ENCODE results near the gene TSNAX.
"Not testable (repeated sequence)": the region's sequence is repeated elsewhere in the genome, so short reads cannot be mapped to it uniquely, and the experiment has no call there.

Gene TSNAX, protein sequence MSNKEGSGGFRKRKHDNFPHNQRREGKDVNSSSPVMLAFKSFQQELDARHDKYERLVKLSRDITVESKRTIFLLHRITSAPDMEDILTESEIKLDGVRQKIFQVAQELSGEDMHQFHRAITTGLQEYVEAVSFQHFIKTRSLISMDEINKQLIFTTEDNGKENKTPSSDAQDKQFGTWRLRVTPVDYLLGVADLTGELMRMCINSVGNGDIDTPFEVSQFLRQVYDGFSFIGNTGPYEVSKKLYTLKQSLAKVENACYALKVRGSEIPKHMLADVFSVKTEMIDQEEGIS

DNA sequence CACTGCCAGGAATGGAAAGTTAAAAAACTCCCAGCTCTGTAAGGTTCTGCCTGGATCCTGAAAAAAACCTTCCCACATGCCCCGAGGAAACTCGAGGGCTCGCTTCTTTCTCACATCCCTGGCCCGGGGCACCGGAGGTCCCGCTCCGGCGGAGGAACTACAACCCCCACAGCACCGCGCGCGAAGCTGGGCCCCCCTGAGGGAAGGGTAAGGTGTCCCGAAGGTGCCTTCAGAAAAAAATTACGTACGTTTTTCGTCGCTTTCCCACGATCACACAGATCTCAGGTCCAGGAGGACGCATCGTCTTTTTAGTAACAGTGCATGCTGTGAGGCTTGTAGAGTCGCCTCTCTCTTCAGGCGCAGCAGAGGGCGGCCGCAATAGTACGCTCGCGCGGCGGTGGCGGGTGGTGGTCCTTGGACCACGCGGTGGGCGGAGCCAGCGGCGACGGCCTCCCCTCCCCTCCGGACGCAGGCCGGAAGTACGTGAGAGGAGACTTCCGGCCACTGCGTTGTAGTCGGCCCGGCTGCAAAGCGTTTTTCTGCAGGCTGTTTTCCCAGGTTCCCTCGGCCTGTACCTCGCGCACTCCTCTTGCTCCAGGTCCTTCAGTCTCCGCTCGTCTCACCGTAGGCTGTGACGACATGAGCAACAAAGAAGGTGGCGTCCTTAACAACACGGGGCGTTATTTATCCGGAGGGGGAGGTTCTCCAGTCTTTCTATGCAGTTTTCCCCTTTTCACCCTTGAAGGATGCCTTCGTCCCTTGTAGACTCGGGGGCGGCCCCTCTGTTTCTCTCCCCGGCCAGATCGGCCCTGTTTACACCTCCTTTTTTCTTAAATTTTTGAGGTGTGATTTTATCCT, at the start of gene TSNAX:
TSS of gene TSNAX (plus strand) at position 498 of the 858 bp plus-strand sequence. CDS start at position 640, 142 bp downstream.
- peak; percentile 91 for DNase-seq (ENCODE audit: low spot score)

DNA sequence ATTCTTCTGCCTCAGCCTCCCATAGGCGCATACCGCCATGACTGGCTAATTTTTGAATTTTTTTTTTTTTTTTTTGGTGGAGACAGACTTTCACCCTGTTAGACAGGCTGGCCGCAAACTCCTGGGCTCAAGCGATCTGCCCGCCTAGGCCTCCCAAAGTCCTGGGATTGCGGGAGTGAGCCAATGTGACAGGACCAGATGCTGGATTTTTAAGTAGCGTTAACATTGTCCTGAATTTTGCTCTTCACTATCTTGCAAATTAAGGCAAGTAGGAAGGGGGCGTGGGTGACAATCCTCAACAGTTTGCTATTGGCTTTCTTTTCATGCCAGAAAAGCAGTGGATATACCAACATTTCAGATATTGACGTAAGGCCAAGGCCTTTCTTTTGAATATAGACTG, 49.7 kb upstream of the TSNAX start:
- no peak for DNase-seq (ENCODE audit: low spot score)

DNA sequence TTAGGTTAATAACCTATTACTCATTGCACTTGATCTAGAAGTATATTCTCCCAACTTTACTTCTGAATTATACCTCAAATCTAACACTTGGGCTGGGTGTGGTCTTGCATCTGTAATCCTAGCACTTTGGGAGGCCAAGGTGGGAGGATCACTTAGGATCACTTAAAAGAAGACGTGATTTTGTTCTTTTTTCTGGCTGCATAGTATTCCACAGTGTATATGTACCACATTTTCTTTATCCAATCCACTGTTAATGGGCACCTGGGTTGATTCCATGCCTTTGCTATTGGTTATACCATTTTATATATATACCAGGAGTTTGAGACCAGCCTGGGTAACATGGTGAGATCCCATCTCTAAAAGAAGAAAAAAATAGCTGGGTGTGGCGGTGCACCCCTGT, 48.5 kb upstream of the TSNAX start:
- DNase-seq (ENCODE audit: low spot score) = no peak

DNA sequence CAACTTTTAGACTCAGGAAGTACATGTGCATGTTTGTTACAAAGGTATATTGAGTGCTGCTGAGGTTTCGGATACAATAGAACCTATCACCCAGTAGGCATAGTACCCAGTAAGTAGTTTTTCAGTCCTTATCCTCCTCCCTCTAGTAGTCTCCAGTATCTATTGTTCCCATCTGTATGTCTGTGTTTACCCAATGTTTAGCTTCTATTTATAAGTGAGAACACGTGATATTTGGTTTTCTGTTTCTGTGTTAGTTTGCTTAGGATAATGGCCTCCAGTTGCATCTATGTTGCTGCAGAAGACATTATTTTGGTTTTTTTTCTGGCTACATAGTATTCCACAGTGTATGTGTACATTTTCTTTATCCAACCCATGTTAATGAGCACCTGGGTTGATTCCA, 47.2 kb upstream of the TSNAX start:
- no peak for DNase-seq (ENCODE audit: low spot score)

DNA sequence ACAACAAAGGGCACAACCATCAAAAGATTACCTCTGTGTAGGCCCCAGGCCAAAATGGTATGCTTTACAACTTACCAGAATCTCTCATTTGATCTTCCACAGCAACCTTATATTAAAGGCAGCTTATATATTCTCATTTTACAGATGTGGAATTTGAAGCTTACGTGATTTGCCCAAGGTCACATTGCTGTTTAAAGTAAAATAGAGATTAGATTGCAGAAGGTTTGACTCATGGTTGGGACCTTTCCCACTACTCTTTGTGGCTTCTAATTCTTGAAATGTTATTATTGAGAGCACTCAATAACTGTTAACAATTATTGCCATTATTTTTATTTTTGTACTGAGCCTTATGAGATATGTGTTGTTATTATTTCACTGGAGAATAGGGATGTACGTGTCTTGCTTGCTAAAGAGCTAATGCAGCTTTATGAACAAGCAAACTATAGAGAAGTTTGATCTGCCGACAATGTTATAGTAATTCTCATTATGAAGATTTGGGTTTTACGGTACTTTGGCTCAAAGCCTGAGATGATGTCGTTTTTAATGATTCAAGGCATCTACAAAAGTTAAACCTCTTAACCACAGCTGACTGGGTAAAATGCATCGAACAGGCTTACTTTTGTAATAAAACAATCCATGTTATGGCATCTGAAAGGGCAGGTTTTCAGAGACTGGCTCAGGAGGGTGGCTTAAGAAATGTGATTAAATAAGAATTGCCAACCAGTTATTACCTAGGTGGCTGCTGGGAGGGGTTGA, 43.3 kb upstream of the TSNAX start:
- no peak for DNase-seq (ENCODE audit: low spot score)

DNA sequence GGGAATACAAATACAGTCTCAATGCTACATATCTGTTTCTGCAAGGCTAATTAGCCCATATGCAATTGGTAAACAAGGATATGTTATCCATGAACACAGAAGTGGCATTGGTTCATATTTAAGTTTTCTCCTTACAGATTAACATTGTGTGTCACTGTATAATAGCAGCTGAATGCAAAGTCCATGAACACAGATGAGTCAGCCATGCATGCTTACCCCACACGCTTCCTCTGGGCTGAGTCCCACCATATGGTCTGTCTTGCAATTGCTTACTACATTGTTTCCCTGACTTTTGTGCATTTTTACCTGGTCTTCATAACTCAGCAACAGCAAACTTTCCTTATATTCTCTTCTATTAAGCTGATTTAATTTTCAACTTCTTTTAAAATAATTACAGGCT, 41.5 kb upstream of the TSNAX start:
- DNase-seq (ENCODE audit: low spot score) = peak; percentile 44

DNA sequence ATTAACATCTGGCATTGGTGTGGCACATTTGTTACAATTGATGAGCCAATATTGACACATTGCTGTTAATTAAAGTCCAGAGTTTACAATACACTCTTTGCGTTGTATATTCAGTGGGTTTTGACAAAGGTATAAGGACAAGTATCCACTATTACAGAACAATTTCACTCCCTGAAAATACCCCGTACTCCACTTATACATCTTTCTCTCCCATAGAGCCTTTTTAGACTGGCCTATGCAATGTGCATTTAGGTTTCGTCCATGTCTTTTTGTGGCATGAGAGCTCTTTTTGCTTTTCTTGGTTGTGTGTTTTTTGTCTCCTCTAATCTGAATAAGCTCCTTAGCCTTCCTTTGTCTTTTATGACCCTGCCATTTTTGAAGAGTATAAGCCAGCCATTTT, 40.6 kb upstream of the TSNAX start:
- DNase-seq (ENCODE audit: low spot score) = no peak

DNA sequence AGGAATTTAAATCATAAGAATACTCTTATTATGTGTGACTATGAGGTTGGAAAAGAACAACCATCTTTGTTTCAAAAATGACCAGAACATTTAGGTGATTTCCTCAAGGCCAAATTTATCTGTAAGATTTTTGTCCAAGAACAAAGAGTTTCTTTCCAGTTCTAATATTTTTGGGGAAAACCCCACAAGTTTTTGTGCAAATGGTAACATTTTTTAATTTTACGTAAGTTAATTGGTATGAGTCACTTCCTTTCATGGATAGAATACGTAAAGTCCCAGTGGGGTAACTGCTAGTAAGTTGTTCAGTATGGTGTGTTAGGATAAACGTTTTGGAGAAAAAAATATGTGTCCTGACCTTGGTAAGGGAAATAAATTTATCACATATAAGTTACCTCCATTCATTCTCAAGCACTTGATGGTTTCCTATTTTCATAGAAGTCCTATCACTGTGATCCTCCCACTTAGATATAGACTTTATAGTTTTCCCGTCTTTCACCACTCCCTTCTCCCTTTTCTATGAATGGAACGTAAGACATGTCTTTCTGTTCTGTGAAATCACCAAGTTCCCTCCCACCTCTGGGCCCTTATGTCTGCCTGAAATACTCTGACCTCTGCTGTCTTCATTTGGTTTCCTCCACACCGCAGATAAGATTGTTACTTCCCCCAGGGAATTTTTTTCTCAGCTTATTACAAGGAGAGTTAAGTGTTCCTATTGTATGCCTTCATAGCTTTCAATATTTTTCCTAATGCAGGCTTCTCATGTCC, 34.9 kb upstream of the TSNAX start:
- DNase-seq (ENCODE audit: low spot score) = no peak

DNA sequence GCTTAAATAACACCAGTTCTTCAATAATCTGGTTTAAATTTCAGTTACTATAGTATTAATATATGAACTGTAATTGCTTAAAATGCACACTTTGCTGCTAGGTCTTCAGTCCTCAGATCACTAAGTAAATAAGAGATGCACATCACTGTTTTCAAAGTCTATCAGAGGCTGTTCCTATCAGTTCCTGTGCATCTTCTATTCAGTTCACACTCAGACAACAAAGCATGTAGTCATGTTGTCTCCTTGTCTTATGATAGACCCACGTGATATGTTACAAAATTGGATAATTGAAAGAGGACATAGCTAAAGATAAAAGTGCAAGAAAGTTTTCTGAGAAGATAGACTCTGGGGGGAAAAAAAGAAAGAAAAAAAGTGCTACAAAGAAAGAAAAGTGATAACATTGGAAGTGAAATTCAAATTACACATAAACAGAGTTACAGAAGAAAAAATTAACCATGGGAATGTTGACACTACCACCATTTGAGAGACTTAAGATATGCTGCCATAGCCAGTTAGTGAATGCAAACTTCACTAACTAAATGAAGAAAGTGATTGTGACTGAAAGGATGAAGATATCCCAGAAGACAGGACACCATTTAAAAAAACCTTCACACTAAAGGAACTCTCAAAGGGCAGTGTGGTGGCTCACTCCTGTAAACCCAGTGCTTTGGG, 33.9 kb upstream of the TSNAX start:
- DNase-seq (ENCODE audit: low spot score) = no peak

DNA sequence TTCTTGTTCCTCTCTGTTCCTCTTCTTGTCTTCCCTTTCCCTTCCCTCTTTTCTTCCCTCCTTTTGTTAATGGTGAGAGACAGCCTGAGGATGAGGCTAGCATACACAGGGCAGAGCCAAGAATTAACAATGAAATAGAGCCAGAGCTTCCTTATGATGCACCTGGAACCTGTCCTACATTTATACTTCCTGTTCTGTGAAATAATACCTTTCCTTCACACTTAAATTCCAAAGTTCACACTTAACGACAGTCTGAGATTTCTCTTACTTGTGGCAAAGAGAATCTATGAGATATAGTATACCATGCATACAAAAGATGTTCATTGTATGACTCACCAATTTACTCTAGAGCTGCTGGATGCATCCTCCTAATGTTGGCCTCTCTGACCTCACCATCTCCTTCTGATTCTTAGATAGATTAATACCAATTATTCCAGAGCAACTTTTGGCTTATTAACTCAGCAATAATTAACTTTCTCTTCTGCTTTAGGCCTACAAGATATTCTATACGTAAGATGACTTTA, 30.8 kb upstream of the TSNAX start:
- no peak for DNase-seq (ENCODE audit: low spot score)

DNA sequence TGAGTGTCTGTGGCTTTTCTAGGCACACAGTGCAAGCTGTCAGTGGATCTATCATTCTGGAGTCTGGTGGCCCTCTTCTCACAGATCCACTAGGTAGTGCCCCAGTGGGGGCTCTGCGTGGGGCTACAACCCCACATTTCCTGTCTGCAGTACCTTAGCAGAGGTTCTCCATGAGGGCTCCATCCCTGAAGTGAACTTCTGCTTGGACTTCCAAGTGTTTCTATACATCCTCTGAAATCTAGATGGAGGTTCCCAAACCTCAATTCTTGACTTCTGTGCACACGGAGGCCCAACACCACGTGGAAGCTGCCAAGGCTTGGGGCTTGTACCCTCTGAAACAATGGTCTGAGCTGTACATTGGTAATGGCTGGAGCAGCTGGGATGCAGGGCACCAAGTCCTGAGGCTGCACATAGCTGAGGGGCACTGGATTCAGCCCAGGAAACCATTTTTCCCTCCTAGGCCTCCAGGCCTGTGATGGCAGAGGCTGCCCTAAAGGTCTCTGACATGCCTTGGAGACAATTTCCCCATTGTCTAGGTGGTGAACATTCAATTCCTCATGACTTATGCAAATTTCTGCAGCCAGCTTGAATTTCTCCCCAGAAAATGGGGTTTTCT, 29.2 kb upstream of the TSNAX start:
- DNase-seq (ENCODE audit: low spot score) = no peak

DNA sequence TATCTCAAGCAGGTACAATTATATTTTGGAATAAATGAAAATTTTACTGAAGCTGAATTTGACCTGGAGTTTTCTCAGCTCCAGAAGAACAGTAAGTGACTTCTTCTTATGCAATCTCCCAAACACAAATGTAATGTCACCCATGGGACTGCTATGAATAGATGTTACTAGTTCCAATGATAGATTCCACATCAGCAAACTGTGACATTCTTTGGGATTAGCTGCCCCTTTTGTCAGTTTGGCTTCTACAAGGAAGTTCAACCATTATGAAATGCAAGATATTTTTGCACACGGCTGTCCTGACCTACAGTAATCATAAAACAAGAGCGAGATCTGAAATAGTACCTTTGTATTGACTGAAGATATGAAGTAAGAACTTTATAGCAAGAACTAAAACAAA, 27.8 kb upstream of the TSNAX start:
- DNase-seq (ENCODE audit: low spot score) = no peak

DNA sequence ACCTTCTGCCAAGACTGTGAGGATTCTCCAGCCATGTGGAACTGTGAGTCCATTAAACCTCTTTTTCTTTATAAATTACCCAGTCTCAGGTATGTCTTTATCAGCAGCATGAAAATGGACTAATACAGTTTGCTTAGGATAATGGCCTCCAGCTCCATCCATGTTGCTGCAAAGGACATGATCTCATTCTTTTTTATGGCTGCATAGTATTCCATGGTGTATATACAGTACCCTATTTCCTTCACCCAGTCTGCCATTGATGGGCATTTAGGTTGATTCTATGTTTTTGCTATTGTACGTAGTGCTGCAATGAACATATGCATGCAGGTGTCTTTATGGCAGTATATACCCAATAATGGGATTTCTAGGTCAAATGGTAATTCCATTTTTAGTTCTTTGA, 25.3 kb upstream of the TSNAX start:
- DNase-seq (ENCODE audit: low spot score) = not testable (repeated sequence)

DNA sequence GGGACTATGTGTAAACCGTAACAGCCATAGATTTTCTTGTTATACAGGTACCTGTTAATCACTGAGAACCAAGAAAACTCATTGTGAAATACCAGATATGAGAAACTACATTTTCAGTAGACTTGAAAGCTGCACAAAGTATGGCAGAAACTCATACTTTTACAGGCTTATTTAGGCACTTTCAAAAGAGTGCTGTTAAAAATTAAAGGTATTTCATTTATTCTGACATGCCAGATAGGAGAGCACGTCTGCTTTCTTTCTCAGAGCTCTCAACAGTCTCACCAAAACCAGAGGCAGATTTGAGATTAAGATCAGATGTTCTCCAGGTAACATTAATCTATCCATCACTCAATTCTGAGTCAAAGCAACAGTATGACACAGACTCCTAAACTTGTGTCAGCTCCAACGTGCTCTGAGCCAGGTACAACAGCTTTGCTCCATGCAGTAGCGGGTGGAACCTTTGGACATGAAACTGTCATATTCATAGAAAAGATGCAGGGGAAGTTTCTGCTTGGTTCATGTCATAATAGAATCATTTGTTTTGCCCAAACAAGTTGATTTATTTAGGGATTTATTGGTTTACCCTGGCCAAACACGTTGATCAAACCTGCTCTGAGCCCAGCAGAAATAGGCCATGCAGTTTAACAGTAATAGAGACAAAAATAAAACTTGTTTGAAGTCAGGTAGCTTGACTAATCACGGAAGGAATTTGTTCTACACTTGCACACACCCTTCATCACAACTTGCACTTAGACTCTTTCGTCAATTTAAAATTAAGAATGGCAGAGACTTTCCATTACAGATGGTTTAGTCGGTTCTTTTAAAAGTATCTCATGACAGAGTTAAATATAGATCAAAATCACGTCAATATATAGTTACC, 20.8 kb upstream of the TSNAX start:
- no peak for DNase-seq (ENCODE audit: low spot score)

DNA sequence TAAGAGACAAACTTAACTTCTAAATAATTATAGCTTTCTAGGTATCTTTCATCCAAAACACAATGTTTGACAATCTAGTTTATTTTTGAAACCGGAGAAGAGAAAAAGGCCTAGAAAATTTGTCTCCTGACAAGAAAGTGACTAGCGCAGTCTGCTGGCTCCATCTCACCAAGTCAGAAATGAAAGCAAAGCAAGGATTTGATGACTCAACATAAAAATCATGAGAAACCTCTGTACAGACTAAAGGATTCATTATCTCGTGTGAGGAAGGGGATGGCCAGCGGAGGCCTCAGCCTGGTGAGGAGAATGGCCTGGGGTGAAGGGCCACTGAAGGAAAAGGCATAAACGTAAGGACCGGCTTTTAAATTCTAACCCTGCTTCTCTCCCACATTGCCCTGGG, 20.0 kb upstream of the TSNAX start:
- DNase-seq (ENCODE audit: low spot score) = no peak

DNA sequence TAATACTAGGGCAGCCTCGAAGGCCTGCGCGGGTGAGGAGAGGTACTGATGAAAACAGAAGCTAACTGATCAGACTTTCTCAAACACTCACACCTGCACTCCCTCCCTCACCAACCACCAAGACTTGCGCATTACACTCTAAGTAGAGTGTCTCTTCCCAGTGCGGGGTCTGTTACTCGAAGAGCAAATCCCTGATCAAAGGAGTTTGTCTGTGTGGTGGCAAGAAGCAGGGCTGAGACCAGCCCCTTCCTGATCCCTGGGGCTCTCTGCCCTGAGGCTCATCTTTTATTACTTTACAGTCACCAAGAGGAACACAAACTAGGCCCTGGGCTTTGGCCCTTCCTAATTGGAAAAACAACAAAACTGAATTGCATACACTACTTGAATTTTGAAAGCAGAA, 19.5 kb upstream of the TSNAX start:
- no peak for DNase-seq (ENCODE audit: low spot score)

DNA sequence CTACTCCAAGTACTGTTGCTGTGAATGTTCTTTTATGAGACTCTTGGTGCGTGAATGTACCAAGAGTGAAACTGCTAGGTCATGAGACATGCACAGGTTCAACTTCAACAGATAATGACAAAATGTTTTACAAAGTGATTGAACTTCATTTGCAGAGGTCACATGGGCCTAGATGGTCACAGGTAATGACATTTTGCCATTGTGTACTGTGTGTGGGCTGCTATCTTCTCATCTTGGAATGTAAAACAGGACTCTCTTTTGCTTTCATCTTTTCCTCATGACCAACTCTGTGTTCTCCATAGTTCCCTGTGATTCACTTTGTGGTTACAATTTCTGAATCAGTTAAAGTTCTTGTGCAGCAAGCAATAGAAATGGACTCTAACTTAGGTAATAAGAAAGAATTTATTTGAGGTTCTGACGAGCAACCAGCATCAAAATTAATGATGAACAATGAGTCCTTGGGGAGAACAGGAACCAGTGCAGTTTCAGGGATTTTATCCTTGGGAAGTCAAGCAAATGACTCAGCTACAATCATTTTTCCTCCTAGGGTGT, 16.2 kb upstream of the TSNAX start:
- peak; percentile 94 for DNase-seq (ENCODE audit: low spot score)

DNA sequence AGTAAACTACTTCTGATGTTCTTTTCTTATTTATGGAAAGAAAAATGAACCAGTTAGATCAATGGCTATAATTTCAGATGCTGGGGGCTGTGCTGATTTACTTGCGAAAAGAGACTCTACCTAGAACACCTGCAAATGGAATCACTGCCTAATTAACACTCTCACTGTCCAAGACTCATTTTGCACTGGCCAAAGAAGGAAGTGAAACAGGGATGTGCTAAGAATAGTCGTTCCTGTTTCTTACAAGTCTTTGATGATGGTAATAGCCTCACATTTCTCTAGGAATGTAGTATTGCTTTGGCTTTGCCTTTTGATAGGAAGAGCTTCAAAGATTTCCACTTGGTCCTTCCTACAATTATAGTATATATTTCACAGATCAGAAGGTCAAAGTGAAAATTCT, 12.7 kb upstream of the TSNAX start:
- no peak for DNase-seq (ENCODE audit: low spot score)

DNA sequence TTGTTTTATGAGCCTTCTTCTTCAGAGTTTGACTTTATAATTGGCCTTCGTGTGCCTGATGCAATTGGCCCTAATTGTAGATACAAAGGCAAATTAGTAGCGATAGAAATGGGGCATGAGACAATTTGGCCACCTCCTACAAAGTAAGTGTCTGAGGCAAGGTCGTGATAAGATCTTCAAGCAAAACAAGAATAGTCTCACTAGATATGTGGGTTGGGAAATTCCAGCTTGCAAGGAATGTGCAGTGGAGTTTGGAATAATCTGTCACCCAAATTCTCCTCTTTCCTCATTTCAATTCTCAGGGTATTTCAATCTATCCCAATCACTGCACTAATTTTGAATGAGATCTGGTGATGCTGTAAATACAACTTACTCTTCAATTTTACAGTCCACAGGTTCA, 11.4 kb upstream of the TSNAX start:
- no peak for DNase-seq (ENCODE audit: low spot score)

Measured in SW480 (cell line).